Measurements from ENCODE around the gene SLC22A16.

The SLC22A16 gene

DNA sequence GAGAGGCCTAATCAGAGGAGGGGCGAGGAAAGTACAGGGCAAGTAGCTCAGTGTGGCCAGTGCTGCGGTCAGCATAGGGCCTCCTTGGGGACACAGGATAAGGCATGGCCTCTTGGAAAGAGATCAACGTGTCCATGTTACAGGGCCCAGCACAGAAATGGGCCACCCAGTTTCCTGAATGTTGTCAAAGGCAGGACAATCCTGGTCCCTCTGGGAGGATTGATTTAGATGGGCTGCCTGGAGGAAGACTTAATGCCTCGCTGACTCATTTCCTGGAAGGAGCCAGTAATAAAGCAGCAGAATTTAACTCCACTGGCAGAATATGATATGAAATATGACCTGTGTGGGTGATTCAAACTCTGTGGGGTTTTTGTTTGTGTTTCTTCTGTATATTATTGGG lies 77.6 kb downstream of the SLC22A16 start:
- TF ChIP-seq, protein P1, sequence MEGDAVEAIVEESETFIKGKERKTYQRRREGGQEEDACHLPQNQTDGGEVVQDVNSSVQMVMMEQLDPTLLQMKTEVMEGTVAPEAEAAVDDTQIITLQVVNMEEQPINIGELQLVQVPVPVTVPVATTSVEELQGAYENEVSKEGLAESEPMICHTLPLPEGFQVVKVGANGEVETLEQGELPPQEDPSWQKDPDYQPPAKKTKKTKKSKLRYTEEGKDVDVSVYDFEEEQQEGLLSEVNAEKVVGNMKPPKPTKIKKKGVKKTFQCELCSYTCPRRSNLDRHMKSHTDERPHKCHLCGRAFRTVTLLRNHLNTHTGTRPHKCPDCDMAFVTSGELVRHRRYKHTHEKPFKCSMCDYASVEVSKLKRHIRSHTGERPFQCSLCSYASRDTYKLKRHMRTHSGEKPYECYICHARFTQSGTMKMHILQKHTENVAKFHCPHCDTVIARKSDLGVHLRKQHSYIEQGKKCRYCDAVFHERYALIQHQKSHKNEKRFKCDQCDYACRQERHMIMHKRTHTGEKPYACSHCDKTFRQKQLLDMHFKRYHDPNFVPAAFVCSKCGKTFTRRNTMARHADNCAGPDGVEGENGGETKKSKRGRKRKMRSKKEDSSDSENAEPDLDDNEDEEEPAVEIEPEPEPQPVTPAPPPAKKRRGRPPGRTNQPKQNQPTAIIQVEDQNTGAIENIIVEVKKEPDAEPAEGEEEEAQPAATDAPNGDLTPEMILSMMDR (IDR thresholded peaks at IDR 0.05), result no peak

DNA sequence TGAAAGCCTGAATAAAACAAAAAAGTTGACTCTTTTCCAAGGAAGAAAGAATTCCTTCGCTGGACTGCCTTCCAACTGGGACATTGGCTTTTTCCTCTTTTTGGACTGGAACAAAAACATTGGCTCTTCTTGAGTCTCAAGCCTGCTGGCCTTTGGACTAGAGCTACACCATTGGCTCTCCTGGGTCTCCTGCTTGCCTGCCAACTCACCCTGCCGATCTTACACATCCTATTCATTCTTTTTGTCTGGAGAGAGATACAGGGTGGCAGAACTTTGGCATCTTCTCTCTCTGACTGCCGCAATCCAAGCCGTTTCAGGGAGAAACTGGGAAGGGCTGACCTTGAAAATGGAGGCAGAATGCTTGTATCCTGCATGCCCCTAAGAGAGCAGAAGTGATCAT lies 81.2 kb downstream of the SLC22A16 start:
- TF ChIP-seq, protein P1 (IDR thresholded peaks at IDR 0.05), result no peak

DNA sequence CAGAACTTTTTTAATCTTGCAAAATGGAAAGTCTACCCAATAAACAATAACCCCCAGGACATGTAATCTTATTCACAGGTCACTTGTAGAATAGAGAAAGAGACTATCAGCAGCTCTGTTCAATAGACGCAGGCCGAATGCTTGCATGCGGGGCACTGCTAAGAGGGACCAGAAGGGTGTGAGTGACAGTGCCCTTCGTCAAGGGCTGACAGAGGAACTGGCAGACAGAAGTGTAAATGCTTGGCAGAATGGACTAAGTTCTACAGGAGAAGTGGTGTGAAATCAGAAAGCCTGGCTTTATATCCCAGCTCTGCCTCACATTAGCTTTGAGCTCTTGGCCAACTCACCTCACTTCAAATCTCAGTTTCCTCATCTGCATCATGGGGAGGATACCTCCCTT lies 82.0 kb downstream of the SLC22A16 start:
- TF ChIP-seq, protein P1 (IDR thresholded peaks at IDR 0.05), result no peak

DNA sequence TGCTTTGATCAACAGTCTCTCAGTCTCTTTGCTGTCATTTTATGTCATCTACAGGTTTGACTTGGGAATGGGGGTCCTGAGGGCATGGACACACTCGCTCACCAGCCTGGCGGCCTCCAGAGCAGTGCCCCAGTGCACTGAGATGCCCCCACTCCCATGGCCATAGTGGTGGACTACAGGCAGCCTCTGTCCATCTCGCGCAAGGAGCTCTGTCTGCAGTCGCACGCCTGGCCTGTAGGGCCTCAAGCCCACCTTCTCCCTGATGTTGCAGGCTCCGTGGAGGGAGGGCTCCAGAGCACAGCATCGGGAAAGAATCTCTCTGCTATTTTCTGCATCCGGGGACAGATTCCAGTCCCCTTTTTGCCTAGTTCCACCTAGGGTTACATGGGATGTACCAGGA lies 83.7 kb downstream of the SLC22A16 start:
- TF ChIP-seq, protein P1 (IDR thresholded peaks at IDR 0.05), result no peak

DNA sequence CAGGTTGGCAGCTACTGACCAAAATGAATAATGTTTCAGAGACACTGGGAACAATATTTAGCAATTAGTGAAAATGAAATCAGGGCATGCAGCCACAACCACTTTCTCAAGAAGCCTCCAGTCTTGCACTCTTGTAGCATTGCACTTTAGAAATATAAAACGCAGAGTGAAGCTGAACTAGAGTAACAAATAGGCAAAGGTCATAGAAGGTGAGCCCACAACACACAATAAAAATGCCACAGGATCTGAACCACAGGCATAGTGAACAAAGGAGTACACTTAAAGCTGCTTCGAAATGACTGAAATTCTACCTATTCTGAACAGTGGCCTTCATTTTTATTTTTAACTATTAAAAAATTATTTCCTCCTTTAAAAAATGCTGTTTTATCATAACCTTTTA lies 86.0 kb downstream of the SLC22A16 start:
- TF ChIP-seq, protein P1 (IDR thresholded peaks at IDR 0.05), result no peak

DNA sequence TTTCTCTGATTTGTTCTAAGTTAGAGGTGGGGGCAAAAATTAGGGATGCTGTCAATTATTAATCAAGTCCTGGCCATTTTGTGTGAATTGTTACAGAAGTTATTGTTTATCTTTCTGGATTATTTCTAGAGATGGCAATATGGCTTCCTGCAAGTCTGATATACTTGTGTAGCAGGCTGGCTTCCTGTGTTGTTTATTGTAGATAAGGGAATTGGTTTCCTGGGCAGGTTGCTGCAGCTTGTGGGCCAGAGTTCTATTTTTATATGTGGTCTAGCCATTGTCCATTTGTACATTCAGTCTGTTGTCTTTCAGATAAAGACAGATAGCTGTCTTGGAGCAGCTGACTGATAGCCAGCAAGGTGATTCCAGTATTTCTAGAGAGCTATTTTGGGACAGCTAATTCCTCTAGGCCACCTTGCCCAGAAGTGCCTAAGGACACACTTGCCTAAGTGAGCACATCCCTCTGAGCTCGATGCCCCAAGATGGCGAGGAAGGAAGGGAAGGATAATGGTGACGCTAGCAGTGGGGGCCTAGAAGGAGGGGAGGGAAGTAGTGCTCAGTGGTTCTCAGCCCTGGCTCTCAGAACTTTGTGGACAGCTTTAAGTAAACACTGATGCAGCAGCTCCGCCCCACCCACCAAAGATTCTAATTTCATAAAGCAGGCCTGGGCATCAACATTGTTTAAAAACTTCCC lies 86.6 kb downstream of the SLC22A16 start:
- TF ChIP-seq, protein P1 (IDR thresholded peaks at IDR 0.05), result no peak

DNA sequence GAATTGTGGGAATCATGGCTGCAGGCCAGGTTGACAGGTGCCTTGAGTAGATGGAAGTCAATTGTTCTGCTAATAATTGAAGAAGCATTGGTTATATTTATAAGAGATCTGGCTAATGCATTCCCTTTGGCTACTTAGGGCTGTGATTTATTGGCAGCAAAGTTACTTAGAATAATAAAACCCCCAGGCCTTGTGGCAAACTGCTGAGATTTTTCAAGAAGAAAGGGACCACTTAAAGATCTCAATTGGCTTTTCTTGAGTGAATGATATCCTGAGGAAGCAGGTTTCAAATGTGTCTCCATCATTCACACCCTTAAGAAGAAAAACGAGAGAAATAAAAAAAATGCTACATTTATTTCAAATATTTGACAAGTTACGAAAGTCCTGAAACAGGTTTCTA lies 88.4 kb downstream of the SLC22A16 start:
- TF ChIP-seq, protein P1 (IDR thresholded peaks at IDR 0.05), result no peak

DNA sequence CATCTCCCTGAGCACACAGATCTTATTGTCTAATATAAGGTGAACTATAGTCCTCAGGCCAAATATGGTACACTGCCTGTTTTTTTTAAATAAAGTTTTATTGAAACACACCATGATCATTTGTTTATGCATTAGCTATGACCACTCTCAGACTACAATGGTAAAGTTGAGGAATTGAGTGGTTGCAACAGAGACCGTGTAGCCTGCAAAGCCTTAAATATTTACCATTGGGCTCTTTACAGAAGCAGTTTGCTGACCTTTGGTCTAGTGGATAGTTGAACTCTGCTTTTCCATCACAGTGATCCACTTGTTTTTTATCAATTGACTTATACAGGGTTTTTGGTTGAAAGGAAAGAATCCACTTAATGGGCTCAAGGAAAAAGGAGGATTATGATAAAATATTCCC lies 91.0 kb downstream of the SLC22A16 start:
- TF ChIP-seq, protein P1 (IDR thresholded peaks at IDR 0.05), result no peak

Data from LNCAP (cell line).